Activated naive CD8-positive, alpha-beta T cell treated with anti-CD3 and anti-CD28 coated beads for 36 hours (primary cell): ENCODE results near the gene GFI1B. TPM values are rescaled to one million over a fixed set of nuclear protein-coding genes. Genes with fewer than 3 reads are reported as not detected.

Experiments
- DNase-seq: peaks from one replicate; pipeline ENCODE4 v3.0.0; 2021
- H3K27ac Mint-ChIP-seq: one replicate; pipeline ENCODE4 v1.8.0; 2022; ENCODE audit warnings: mild to moderate bottlenecking, moderate library complexity, mixed read lengths
- H3K27me3 Mint-ChIP-seq: one replicate; pipeline ENCODE4 v1.8.0; 2022; ENCODE audit warnings: mild to moderate bottlenecking, mixed read lengths
- H3K36me3 Mint-ChIP-seq: one replicate; pipeline ENCODE4 v1.8.0; 2021; ENCODE audit warnings: mild to moderate bottlenecking, mixed read lengths
- H3K4me1 Mint-ChIP-seq: one replicate; pipeline ENCODE4 v1.8.0; 2021; ENCODE audit warnings: mixed read lengths
- H3K4me3 Mint-ChIP-seq: one replicate; pipeline ENCODE4 v1.8.0; 2022; ENCODE audit warnings: mild to moderate bottlenecking, moderate library complexity, mixed read lengths
- H3K9me3 Mint-ChIP-seq: one replicate; pipeline ENCODE4 v1.8.0; 2022; ENCODE audit warnings: mixed read lengths
- total RNA-seq, 2 experiments: library from RNA; stranded (reverse); gene quantifications; one replicate each; pipeline ENCODE4 v1.2.3, GENCODE V29; 2021

Gene GFI1B
- total RNA-seq: not detected

GRCh38 chr9:132978451-132979131 is at the start of gene GFI1B:
Gene GFI1B (plus strand): TSS chr9:132978694. CDS start chr9:132986679, 7,985 bp downstream.
- peaks cover 6% of the 10 kb centered on the region for H3K4me1 Mint-ChIP-seq
- no peaks in the 10 kb centered on the region for H3K36me3 Mint-ChIP-seq
- H3K9me3 Mint-ChIP-seq: no peaks in the 10 kb centered on the region
- no peak for DNase-seq
- peak within 1 kb of the TSS; percentile 22 for H3K4me3 Mint-ChIP-seq
- H3K27ac Mint-ChIP-seq: no peak within 1 kb of the TSS
- peaks cover 74% of the 10 kb centered on the region for H3K27me3 Mint-ChIP-seq

GRCh38 chr9:132931178-132931735 is 47.2 kb upstream of the GFI1B start:
- Mint-ChIP-seq H3K4me3 (no peak overlapping the region), H3K4me1 (peaks cover 8% of the 10 kb centered on the region), H3K27ac (no peak overlapping the region), H3K27me3 (no peaks in the 10 kb centered on the region), H3K36me3 (peaks cover 10% of the 10 kb centered on the region), H3K9me3 (no peaks in the 10 kb centered on the region)
- DNase-seq: no peak

- Mint-ChIP-seq H3K9me3 (no peaks in the 10 kb centered on the region), H3K27ac (no peak overlapping the region), H3K4me1 (peaks cover 8% of the 10 kb centered on the region), H3K36me3 (peaks cover 5% of the 10 kb centered on the region), H3K27me3 (no peaks in the 10 kb centered on the region), H3K4me3 (no peak overlapping the region)
- no peak for DNase-seq
Observed at GRCh38 chr9:132935026-132935425, 43.5 kb upstream of the GFI1B start.

DNA sequence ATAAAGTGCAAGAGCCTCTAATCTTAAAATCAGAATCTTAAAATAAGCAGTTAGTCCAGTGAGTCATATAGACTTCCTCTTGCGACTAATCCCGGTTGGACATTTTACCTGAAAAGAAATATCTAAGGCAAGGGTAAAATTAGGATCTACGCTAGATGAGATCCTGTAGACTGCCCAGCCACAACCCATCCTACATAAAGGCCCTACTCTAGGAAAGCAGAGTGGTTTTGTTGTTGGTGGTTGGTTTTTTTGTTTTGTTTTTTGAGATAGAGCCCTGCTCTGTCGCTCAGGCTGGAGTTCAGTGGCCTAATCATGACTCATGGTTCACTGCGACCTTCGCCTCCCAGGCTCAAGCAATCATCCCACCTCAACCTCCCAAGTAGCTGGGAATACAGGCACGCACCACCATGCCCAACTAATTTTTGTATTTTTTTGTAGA is 41.0 kb upstream of the GFI1B start:
- Mint-ChIP-seq H3K4me1 (peaks cover 19% of the 10 kb centered on the region), H3K4me3 (no peak overlapping the region), H3K27me3 (no peaks in the 10 kb centered on the region), H3K36me3 (peaks cover 5% of the 10 kb centered on the region), H3K27ac (no peak overlapping the region), H3K9me3 (no peaks in the 10 kb centered on the region)
- no peak for DNase-seq

DNA sequence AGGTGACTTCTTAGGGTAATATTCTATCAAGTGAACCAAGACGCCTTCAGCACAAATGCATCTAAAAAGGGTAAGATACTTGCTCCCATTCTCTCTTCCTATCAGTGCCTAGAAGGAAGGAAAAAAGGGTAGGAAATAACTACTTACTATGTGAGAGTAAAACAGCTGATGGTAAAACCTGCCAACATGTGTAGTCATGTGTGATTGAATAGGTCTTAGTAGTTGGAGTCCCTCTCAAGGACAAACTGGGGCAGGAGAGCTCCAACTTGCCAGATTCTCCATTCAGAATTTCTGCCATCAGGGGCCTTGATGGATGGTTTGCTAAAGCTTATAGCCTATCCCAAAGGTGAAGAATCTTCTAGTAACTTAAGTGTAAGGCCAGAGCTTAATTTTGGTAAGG is 39.3 kb upstream of the GFI1B start:
- Mint-ChIP-seq H3K27ac (no peak overlapping the region), H3K9me3 (no peaks in the 10 kb centered on the region), H3K4me1 (peaks cover 24% of the 10 kb centered on the region), H3K27me3 (no peaks in the 10 kb centered on the region), H3K4me3 (no peak overlapping the region), H3K36me3 (no peaks in the 10 kb centered on the region)
- no peak for DNase-seq

- Mint-ChIP-seq H3K9me3 (no peaks in the 10 kb centered on the region), H3K27ac (no peak overlapping the region), H3K4me1 (peaks cover 24% of the 10 kb centered on the region), H3K27me3 (no peaks in the 10 kb centered on the region), H3K4me3 (peak overlapping the region; percentile 4), H3K36me3 (peaks cover 2% of the 10 kb centered on the region)
- DNase-seq: no peak
Observed at GRCh38 chr9:132942541-132943182, 35.8 kb upstream of the GFI1B start.

DNA sequence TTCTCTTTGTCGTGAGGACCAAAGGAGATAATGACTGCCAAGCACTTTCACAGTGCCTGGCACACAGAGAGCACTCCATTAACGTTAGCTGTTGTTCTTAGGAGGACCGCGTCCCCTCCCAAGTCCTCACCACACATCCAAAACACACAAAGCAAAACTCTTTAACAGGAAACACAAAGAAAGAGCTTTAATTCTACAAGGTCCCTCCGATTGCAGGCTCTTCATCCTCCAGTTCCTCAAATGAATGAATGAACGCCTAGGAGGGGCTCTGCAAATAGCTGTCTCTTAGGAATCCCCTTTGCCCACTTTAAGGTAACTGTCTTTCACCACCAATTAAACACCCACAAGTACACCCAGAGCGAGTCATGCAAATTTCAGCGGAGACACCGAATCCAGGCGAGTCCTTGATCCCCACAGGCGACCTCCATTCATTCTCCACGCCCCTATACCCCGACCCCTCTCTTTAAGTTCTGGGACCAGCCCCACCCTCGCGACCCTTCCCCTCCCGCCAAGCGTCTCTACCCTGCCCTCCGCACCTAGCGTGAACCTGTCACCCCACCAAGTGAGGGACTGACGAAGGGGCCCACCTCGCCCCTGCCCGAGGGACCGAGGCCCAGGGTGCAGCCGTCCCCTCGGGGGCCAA is 34.7 kb upstream of the GFI1B start:
- H3K9me3 Mint-ChIP-seq: no peaks in the 10 kb centered on the region
- peaks cover 2% of the 10 kb centered on the region for H3K36me3 Mint-ChIP-seq
- H3K27me3 Mint-ChIP-seq: no peaks in the 10 kb centered on the region
- DNase-seq: peak; percentile 11
- H3K4me3 Mint-ChIP-seq: peak overlapping the region; percentile 90
- peak overlapping the region; percentile 42 for H3K27ac Mint-ChIP-seq
- peaks cover 24% of the 10 kb centered on the region for H3K4me1 Mint-ChIP-seq

DNA sequence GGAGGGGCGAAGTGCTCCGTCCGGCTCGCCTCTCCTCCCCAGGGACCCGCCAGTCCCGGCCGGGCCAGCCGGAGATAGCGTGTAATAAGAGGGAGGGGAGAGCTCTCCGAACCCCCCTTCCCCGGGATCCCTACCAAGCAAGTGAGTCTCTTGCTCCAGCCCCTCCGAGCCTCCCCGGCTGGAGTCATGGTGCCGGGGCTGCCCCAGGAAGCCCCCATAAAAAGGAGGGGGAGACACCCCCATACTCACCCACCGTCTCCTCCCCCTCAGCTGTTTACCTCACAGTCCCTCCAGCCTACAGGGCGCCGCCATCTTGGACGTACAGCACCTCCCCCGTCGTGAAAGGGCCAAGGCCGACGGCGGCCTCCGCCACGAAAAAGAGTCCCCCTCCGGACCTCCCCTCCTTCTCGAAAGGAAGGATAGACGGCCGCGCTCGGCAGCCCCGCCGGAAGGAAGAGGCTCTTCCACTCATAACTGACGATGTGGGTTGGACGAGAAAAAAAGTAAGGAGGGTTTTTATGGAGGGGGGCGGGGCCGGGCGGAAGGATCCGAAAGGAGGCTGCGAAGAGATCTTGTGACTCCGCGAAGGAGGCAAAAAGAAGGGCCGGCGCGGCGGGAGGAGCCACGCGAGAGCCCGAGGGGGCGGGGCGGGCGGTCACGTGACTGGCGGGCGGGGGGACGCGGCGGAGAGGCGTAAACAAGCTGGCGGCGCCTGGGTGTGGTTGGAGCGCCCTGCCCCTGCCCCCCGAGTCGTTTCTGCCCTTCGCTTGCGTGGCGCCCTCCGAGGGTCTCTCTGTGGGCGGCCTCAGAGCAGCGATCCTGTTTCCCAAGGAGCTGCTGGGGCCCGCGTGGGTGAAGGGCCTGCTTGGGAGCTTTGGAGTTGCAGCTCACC is 34.0 kb upstream of the GFI1B start, which contains the start of gene TSC1:
Gene TSC1 (minus strand): TSS at position 323 of the 892 bp plus-strand sequence. CDS start 15,744 bp downstream, outside the sequence.
- peak; percentile 96 for DNase-seq
- no peaks in the 10 kb centered on the region for H3K9me3 Mint-ChIP-seq
- peaks cover 2% of the 10 kb centered on the region for H3K36me3 Mint-ChIP-seq
- peak within 1 kb of the TSS; percentile 100 for H3K27ac Mint-ChIP-seq
- no peaks in the 10 kb centered on the region for H3K27me3 Mint-ChIP-seq
- H3K4me1 Mint-ChIP-seq: peaks cover 24% of the 10 kb centered on the region
- peak within 1 kb of the TSS; percentile 90 for H3K4me3 Mint-ChIP-seq

DNA sequence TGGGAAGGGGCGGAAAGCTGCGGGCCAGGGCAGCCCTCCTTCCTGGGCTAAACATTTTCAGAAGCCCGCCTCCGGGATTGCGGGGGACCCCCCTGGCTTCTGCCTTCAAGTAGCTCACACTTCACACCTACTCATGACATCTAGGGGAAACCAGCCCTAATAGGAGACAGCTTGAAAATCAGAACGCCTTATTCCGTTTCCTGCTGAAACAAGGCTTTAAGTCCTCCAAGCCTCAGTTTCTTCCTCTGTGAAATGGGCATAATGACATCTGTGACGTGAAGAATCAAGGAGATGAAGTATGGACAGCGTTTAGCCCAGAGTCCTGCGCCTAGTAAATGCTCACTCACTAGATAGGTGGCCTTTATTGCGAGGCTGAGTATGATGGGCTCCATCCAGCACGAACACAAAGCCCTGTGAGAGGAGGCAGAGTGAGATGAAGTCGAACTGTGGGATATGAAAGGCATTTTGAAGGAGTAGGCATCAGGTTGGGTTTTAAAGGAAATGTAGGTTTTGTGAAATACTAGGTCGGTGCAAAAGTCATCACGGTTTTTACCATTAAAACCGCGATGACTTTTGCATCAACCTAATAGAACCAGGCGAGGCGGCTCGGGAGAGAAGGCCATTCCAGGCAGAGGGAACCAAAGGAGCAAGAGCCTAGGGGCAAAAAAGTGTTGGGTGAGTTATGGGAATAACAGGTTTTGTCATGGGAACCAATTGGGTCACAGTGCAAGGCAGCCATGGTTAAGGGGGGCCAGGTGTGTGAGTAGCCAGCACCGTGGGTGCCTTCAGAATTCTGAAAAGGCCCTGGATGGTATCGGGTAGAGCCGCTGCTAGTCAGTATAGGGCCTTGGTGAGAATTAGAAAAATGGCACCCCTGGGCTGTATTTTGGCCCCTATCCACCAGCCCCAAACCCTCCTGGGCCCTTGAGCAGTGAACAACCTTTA is 33.0 kb upstream of the GFI1B start:
- H3K27ac Mint-ChIP-seq: peak overlapping the region; percentile 100
- H3K9me3 Mint-ChIP-seq: no peaks in the 10 kb centered on the region
- peak overlapping the region; percentile 90 for H3K4me3 Mint-ChIP-seq
- peaks cover 2% of the 10 kb centered on the region for H3K36me3 Mint-ChIP-seq
- peaks cover 24% of the 10 kb centered on the region for H3K4me1 Mint-ChIP-seq
- no peak for DNase-seq
- no peaks in the 10 kb centered on the region for H3K27me3 Mint-ChIP-seq

- Mint-ChIP-seq H3K36me3 (peaks cover 2% of the 10 kb centered on the region), H3K9me3 (no peaks in the 10 kb centered on the region), H3K4me3 (no peak overlapping the region), H3K4me1 (peaks cover 24% of the 10 kb centered on the region), H3K27ac (no peak overlapping the region), H3K27me3 (no peaks in the 10 kb centered on the region)
- DNase-seq: no peak
Observed at GRCh38 chr9:132946211-132946610, 32.3 kb upstream of the GFI1B start.

- Mint-ChIP-seq H3K27ac (no peak overlapping the region), H3K27me3 (no peaks in the 10 kb centered on the region), H3K4me1 (peaks cover 19% of the 10 kb centered on the region), H3K9me3 (no peaks in the 10 kb centered on the region), H3K4me3 (no peak overlapping the region), H3K36me3 (peaks cover 2% of the 10 kb centered on the region)
- no peak for DNase-seq
Observed at GRCh38 chr9:132946631-132947295, 31.7 kb upstream of the GFI1B start.

GRCh38 chr9:132947756-132948155 is 30.7 kb upstream of the GFI1B start:
- Mint-ChIP-seq H3K4me3 (no peak overlapping the region), H3K4me1 (peaks cover 12% of the 10 kb centered on the region), H3K9me3 (no peaks in the 10 kb centered on the region), H3K27ac (no peak overlapping the region), H3K36me3 (peaks cover 2% of the 10 kb centered on the region), H3K27me3 (no peaks in the 10 kb centered on the region)
- DNase-seq: no peak

DNA sequence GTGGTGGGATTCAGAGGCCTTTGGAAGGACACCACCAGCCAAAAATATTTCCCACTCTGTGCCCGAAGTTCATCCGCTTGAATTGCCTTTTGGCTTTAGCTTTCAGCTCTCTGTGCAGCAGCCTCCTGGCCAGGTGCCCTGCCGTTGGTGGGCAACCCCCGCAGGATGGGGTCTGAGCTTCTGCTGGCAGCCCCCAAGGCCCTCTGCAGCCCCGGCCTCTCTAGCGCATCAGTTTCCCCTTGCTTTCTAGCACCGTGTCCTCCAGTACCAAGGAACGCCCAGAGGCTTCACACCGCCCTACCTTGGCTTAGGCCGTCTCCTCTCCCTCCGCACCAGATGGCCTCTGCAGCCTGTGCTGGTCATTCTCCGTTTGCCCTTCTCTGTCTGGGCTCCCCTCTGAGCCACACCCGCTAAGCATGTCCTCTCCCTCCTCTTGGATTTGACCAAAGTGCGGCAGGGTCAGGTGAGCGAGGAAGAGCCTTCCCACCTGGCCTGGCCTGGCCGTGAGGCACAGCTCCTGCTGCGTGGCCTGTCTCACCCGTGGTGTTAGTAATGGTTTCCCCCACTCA is 29.9 kb upstream of the GFI1B start:
- Mint-ChIP-seq H3K27ac (no peak overlapping the region), H3K4me1 (peaks cover 8% of the 10 kb centered on the region), H3K36me3 (peaks cover 2% of the 10 kb centered on the region), H3K27me3 (no peaks in the 10 kb centered on the region), H3K4me3 (no peak overlapping the region), H3K9me3 (no peaks in the 10 kb centered on the region)
- DNase-seq: no peak
